ENCODE measurements around the gene ADIPOR2.

Gene ADIPOR2

DNA sequence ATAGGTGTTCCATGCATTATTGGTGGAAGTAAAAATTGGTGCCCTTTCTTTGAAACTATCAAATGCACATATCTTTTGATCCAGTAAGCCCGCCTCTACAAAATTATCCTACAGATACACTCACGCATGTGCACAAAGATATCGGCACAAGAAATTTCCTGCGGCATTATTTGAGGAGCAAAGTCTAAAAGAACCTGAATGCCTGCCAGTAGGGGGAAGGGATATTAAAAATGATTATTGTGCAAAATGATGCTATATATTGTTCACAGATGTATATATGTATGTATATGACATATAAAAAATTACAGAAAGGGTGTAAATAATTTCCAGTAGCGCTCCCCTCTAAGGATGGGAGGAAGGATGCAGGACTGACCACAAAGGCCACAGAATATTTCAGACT, 24.7 kb upstream of the ADIPOR2 start:
- peak overlapping the region in 1 of 2 donors; percentile 69 for H3K27ac ChIP-seq

DNA sequence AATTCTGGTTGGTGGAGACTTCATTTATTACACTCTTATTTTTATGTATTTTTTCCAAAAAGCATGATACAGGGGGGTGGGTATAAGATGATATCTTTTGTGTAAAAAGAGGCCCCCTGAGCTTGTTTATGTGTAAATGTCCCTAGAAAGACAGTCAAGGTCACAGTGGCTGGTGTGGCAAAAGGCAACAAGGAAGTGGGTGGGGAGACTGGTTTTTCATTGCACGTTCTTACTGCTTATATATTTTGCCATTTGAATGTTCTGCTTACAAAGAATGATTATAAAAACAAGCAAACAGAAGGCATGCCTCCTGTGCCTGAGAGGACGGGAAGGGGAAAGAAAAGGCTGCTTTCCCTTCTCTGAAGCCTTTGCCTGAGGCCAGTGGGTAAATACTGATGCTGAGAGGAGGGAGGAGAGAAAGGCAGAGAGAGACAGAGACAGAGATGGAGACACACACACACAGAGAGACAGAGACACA, 24.1 kb upstream of the ADIPOR2 start:
- intact Hi-C loops (cut with DNase I; ENCODE audit: low total_unique reads): no loop called here
- Histone ChIP-seq H3K27ac (peak overlapping the region; percentile 36 to 69), H3K27me3 (no peaks in the 10 kb centered on the region), H3K9me3 (no peaks in the 10 kb centered on the region), H3K4me3 (no peak overlapping the region), H3K4me1 (peaks cover 3 to 28% (median 11%) of the 10 kb centered on the region in 4 donors), H3K36me3 (no peaks in the 10 kb centered on the region)
- TF ChIP-seq, protein P1, sequence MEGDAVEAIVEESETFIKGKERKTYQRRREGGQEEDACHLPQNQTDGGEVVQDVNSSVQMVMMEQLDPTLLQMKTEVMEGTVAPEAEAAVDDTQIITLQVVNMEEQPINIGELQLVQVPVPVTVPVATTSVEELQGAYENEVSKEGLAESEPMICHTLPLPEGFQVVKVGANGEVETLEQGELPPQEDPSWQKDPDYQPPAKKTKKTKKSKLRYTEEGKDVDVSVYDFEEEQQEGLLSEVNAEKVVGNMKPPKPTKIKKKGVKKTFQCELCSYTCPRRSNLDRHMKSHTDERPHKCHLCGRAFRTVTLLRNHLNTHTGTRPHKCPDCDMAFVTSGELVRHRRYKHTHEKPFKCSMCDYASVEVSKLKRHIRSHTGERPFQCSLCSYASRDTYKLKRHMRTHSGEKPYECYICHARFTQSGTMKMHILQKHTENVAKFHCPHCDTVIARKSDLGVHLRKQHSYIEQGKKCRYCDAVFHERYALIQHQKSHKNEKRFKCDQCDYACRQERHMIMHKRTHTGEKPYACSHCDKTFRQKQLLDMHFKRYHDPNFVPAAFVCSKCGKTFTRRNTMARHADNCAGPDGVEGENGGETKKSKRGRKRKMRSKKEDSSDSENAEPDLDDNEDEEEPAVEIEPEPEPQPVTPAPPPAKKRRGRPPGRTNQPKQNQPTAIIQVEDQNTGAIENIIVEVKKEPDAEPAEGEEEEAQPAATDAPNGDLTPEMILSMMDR (IDR thresholded peaks at IDR 0.05): no peak
- no peak for DNase-seq

More for the DNA sequence above, 24.7 kb upstream of the ADIPOR2 start:
- TF ChIP-seq, protein P1 (IDR thresholded peaks at IDR 0.05): no peak
- Histone ChIP-seq H3K4me1 (peaks cover 4 to 32% (median 11%) of the 10 kb centered on the region in 4 donors), H3K4me3 (no peak overlapping the region), H3K9me3 (no peaks in the 10 kb centered on the region), H3K27me3 (no peaks in the 10 kb centered on the region), H3K36me3 (no peaks in the 10 kb centered on the region)
- DNase-seq: no peak
- intact Hi-C loops (cut with DNase I; ENCODE audit: low total_unique reads): no loop called here

DNA sequence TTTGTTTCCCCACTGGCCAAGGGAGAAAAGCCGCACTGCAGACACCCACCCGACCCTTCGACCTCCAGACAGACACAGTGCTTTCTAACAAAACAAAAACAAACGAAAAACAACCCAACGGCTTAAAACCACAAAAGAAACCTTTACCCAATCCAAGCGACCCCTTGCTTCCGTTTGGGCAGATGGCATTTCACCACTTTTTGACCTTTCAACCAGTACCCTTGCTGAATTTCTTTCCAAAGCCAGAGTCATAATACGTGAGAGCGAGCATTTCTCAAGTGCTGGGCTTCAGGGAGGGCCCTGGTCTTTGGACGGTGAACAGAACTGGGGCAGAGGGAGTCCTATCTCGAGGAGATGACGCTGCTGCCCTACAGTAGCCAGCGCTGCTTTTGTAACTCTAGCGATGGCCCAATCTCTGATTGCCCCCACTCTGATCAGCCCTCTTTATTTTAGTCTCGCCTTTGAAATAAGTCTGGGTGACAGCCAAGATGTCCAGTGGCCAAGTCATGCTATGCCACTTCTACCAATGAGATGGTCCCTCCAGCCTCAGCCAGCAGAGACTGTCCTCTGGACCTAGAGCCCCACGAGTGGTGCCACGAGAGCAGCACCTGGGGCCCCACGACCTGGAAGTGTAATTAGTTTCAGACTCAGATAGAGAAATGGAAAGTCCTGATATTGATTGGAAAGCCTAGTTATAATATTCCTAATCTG, 21.9 kb upstream of the ADIPOR2 start:
- DNase-seq: no peak
- TF ChIP-seq, protein P1 (IDR thresholded peaks at IDR 0.05): no peak
- Histone ChIP-seq H3K9me3 (no peaks in the 10 kb centered on the region), H3K4me1 (peaks cover 0 to 28% (median 11%) of the 10 kb centered on the region in 4 donors), H3K27ac (peak overlapping the region; percentile 50 to 69), H3K4me3 (no peak overlapping the region), H3K36me3 (no peaks in the 10 kb centered on the region), H3K27me3 (no peaks in the 10 kb centered on the region)
- intact Hi-C loops (cut with DNase I; ENCODE audit: low total_unique reads): no loop called here

DNA sequence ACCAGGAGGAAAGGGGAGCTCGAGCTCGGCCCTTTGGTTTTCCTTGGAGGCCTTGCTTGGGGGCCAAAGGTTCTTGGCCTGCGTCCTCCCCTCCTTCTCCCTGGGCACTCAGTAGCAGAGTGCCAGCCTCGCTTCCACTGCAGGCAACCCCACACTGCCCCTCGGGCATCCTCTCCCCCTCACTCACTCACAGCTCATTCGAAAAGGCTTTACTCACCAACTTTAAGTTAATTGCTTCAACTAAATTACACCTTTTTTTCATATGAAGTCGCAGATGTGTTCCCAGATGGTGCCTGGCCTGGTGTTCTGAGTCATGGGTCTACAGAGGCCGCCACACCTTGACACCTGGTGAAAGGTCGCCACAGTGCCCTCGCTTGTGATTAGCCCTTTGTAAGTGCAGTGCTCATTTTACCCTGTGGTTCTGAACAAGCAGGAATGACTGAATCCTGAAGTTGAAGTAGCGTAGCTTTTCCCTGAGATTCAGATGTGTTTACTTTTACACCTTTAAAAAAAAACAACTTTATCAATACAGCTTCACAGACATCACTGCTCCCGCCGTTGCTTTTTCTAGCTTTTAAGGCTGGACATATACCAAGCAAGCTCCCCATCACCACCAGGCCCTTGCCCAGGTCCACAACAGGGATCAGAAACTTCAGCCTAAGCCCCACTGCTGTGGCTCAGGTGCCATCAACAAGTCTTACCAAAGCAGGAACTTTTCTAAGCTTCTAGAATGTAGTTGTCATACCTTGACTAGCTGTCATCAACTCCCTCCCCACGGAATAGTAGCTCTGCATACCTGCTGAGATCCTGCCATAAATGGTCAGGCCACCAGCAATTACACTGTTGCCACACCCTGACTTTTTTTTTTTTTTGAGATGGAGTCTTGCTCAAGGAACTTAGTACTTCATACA, 20.3 kb upstream of the ADIPOR2 start:
- intact Hi-C loops (cut with DNase I; ENCODE audit: low total_unique reads): no loop called here
- Histone ChIP-seq H3K27me3 (no peaks in the 10 kb centered on the region), H3K36me3 (no peaks in the 10 kb centered on the region), H3K4me3 (no peak overlapping the region), H3K27ac (no peak overlapping the region), H3K4me1 (peaks cover 0 to 21% (median 7%) of the 10 kb centered on the region in 4 donors), H3K9me3 (no peaks in the 10 kb centered on the region)
- no peak for DNase-seq
- TF ChIP-seq, protein P1 (IDR thresholded peaks at IDR 0.05): no peak

DNA sequence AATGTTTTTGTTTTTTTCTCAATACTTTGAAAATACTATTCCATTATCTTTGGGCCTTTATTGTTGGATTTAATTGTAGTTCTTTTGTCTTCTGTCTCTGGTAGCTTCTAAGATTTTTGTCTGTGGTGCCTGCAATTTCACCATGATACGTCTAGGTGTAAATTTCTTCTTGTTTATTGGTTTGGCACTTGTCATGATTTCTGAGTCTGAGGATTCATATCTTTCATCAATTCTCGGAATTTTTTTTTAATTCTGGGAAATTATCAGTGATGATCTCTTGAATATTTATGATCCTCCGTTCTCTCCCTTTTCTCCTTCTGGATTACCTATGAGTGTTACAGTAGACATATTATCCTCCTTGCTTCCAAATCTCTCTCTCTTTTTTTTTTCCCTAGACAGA, 14.8 kb upstream of the ADIPOR2 start:
- H3K4me3 ChIP-seq: no peak overlapping the region
- peaks cover 0 to 31% (median 2%) of the 10 kb centered on the region in 4 donors for H3K4me1 ChIP-seq
- H3K27ac ChIP-seq: no peak overlapping the region
- intact Hi-C loops (cut with DNase I; ENCODE audit: low total_unique reads): no loop called here
- no peak for DNase-seq
- TF ChIP-seq, protein P1 (IDR thresholded peaks at IDR 0.05): no peak
- H3K9me3 ChIP-seq: no peaks in the 10 kb centered on the region
- H3K27me3 ChIP-seq: no peaks in the 10 kb centered on the region
- H3K36me3 ChIP-seq: no peaks in the 10 kb centered on the region
